SH-SY5Y (cell line): ENCODE results near the gene RAB10.

Experiments
- GATA2 ChIP-seq: IDR thresholded peaks from 2 replicates; pipeline ENCODE4 v1.6.1; 2011; ENCODE audit warnings: mild to moderate bottlenecking, low read depth, low read length
- GATA3 ChIP-seq: IDR thresholded peaks from 2 replicates; pipeline ENCODE4 v1.6.1; 2011; ENCODE audit warnings: low read depth, mild to moderate bottlenecking, low read length, moderate library complexity

DNA sequence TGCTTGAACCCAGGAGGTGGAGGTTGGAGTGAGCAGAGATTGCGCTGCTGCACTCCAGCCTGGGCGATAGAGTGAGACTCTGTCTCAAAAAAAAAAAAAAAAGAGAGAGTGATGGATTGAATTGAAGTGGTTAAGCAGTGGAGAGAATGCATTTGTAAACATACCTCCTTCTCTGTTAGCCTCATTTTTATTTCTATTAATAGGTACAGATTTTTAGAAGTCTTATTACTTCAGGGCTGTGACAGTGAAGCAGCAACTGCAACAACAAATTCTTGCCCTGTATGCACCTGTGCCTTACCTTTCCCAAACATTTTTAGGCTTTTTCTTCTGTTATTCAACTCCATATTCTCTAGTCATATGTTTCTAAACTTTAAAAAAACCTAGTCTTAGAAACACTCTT is 55.5 kb downstream of the RAB10 start:
- no peak for TF ChIP-seq GATA2
- no peak for TF ChIP-seq GATA3
